WI38 (cell line): ENCODE results near the gene PAPOLA.

Experiments used
- H3K4me3 ChIP-seq: 2 replicates; pipeline ENCODE4 v1.5.1; 2011; ENCODE audit warnings: low read depth, mild to moderate bottlenecking, control low read depth, low read length
- CTCF ChIP-seq: IDR thresholded peaks from 2 replicates; pipeline ENCODE4 v1.5.1; 2012; ENCODE audit warnings: low read depth, mild to moderate bottlenecking, control low read depth, low read length

PAPOLA gene

GRCh38 chr14:96501740-96502620 lies at the start of gene PAPOLA:
PAPOLA (plus strand) TSS chr14:96502382; CDS start chr14:96502593, 211 bp downstream.
- TF ChIP-seq CTCF = no peak
- H3K4me3 ChIP-seq = peak within 1 kb of the TSS; percentile 96

GRCh38 chr14:96452684-96453083 lies 49.5 kb upstream of the PAPOLA start:
- no peak overlapping the region for H3K4me3 ChIP-seq
- TF ChIP-seq CTCF = no peak

GRCh38 chr14:96455588-96455987 lies 46.6 kb upstream of the PAPOLA start:
- TF ChIP-seq CTCF = no peak
- no peak overlapping the region for H3K4me3 ChIP-seq

- H3K4me3 ChIP-seq = no peak overlapping the region
- TF ChIP-seq CTCF = no peak
Measured at GRCh38 chr14:96459851-96460250, 42.3 kb upstream of the PAPOLA start.

- no peak overlapping the region for H3K4me3 ChIP-seq
- TF ChIP-seq CTCF = no peak
Measured at GRCh38 chr14:96461950-96462798, 40.0 kb upstream of the PAPOLA start.

GRCh38 chr14:96464136-96464535 lies 38.0 kb upstream of the PAPOLA start:
- H3K4me3 ChIP-seq = no peak overlapping the region
- no peak for TF ChIP-seq CTCF

GRCh38 chr14:96466918-96467317 lies 35.3 kb upstream of the PAPOLA start:
- no peak for TF ChIP-seq CTCF
- H3K4me3 ChIP-seq = no peak overlapping the region
